Hair follicular keratinocyte (primary cell): Measurements from ENCODE around the gene SNX4. TPM values are rescaled to one million over a fixed set of nuclear protein-coding genes. Genes with fewer than 3 reads are reported as not detected.

Experiments
- total RNA-seq: library from RNA; depleted of rRNA; stranded (reverse); fragments of >200 nt; gene quantifications from 2 replicates; pipeline ENCODE4 v1.2.3, GENCODE V29; 2015

Gene SNX4
- 14.8 and 22.8 TPM in 2 replicates for total RNA-seq

DNA sequence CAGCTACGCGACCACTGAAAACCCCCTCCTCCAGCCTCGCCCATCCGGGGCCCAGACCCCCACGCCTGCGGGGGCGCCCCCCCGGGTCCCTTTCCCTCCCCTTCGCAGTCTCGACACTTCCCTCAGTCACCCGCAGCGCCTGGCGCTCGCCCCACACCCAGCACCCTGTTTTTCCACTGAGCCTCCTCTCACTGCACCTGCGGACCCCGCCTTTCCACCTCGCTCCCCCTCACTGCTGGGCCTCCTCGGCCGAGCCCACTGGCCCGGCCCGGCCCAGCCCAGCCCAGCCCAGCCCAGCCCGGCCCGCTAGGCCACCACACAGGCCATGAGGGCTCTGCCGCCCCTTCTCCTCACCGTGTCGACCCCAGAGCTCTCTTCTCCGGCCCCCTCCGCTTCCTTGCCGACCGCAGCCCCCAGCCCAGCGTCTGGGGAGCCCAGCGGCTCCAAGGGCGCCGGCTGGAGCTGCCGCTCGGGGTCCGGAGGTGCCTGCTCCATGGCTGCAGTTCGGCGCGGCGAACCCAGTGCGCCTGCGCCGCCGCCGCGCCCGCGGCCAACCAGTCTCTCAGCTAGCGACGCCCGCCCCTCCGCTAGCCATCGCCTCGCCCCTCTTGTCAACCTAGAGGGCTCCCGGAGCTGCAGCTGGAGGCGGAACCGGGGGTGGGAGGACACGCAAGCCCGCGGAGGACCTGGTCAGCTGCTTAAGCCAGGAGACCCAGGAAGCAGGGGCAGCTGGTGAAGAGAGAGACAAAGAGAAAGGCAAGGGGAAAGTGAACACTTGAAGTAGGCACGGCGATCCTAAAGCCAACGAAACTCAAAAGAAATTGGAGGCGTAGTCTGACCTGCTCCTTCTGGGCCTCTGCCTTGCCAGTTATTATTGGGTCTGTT lies at the start of gene SNX4:
SNX4 (minus strand) TSS at position 525 of the 885 bp plus-strand sequence; CDS start at position 495, 30 bp downstream.

Other genes with a start within 250 kb of the SNX4 start
- 11.5 and 12.5 TPM in 2 replicates for gene ZNF148, start 144.9 kb downstream of the SNX4 start, total RNA-seq
- gene OSBPL11, start 75.3 kb upstream of the SNX4 start, total RNA-seq, result 6.2 and 8.2 TPM in 2 replicates